Karpas-422 (cell line): ENCODE data around the gene ERH. TPM values are rescaled to one million over a fixed set of nuclear protein-coding genes. Genes with fewer than 3 reads are reported as not detected.
"Not testable (repeated sequence)": the region's sequence is repeated elsewhere in the genome, so short reads cannot be mapped to it uniquely, and the experiment has no call there.

Experiments used
- DNase-seq: peaks from one replicate; pipeline ENCODE4 v3.0.0-alpha.2; 2015
- H2AFZ ChIP-seq: fragments of 200-600 bp; sonication (generic); 2 replicates; pipeline ENCODE4 v1.6.1; 2014; ENCODE audit warnings: antibody characterized with exemption, low read length, mixed read lengths
- H3K27ac ChIP-seq: fragments of 200-600 bp; sonication (generic); 2 replicates; pipeline ENCODE4 v1.5.1; 2014; ENCODE audit warnings: mild to moderate bottlenecking, low read length, moderate library complexity
- H3K27me3 ChIP-seq: fragments of 200-600 bp; sonication (generic); 2 replicates; pipeline ENCODE4 v1.6.1; 2014; ENCODE audit warnings: low read length, mixed read lengths
- H3K36me3 ChIP-seq: fragments of 200-600 bp; sonication (generic); 2 replicates; pipeline ENCODE4 v1.6.1; 2014; ENCODE audit warnings: low read length, mixed read lengths; ENCODE audit not compliant: insufficient read depth
- H3K4me1 ChIP-seq: fragments of 200-600 bp; sonication (generic); 2 replicates; pipeline ENCODE4 v1.6.1; 2014; ENCODE audit warnings: mild to moderate bottlenecking, low read length, mixed read lengths
- H3K4me2 ChIP-seq: fragments of 200-600 bp; sonication (generic); 2 replicates; pipeline ENCODE4 v1.6.1; 2014; ENCODE audit warnings: low read length, low read depth, mild to moderate bottlenecking; ENCODE audit not compliant: poor library complexity, severe bottlenecking
- H3K4me3 ChIP-seq: fragments of 200-600 bp; sonication (generic); 2 replicates; pipeline ENCODE4 v1.5.1; 2014; ENCODE audit warnings: mild to moderate bottlenecking, antibody characterized with exemption, low read length, mixed read lengths
- H3K79me2 ChIP-seq: fragments of 200-600 bp; sonication (generic); 2 replicates; pipeline ENCODE4 v1.6.1; 2014; ENCODE audit warnings: mild to moderate bottlenecking, low read length, mixed read lengths
- H3K9ac ChIP-seq: fragments of 200-600 bp; sonication (generic); 2 replicates; pipeline ENCODE4 v1.6.0; 2014; ENCODE audit warnings: low read length
- H3K9me2 ChIP-seq: fragments of 200-600 bp; sonication (generic), shearing (Covaris generic); replicated peaks from 2 replicates; pipeline ENCODE4 v1.6.0; 2014; ENCODE audit warnings: mild to moderate bottlenecking, low read length, moderate library complexity; ENCODE audit not compliant: insufficient read depth
- H3K9me3 ChIP-seq: fragments of 300-700, 200-600 bp; sonication (generic); 2 replicates; pipeline ENCODE4 v1.6.1; 2014; ENCODE audit warnings: low read length, mixed read lengths
- H4K20me1 ChIP-seq: fragments of 200-600 bp; sonication (generic); 2 replicates; pipeline ENCODE4 v1.6.1; 2014; ENCODE audit warnings: mild to moderate bottlenecking, antibody characterized with exemption, low read length, low read depth; ENCODE audit not compliant: insufficient read depth
- total RNA-seq: library from RNA; depleted of rRNA; stranded (reverse); fragments of >200 nt; shearing (Covaris generic); gene quantifications from 2 replicates; pipeline ENCODE4 v1.2.3, GENCODE V29; 2014; ENCODE audit warnings: low replicate concordance

Gene ERH
- total RNA-seq, 1 experiment from 2014 or later = 296 TPM

- Histone ChIP-seq H3K27ac (no peak overlapping the region), H3K27me3 (no peaks in the 10 kb centered on the region), H3K9me3 (no peaks in the 10 kb centered on the region), H2AFZ (no peak overlapping the region), H4K20me1 (no peaks in the 10 kb centered on the region), H3K36me3 (peaks cover 28% of the 10 kb centered on the region), H3K79me2 (peaks cover 73% of the 10 kb centered on the region), H3K4me3 (no peak overlapping the region), H3K9me2 (no peaks in the 10 kb centered on the region), H3K4me2 (no peak overlapping the region), H3K9ac (no peak overlapping the region), H3K4me1 (peaks cover 3% of the 10 kb centered on the region; the same call in 1 of the 2 replicates)
- no peak for DNase-seq
Observed at GRCh38 chr14:69428289-69428998, 30.3 kb upstream of the ERH start.

- H3K9me2 ChIP-seq = no peaks in the 10 kb centered on the region
- H3K27me3 ChIP-seq = no peaks in the 10 kb centered on the region
- peaks cover 28% of the 10 kb centered on the region for H3K36me3 ChIP-seq
- H4K20me1 ChIP-seq = no peaks in the 10 kb centered on the region
- H3K4me2 ChIP-seq = no peak overlapping the region
- no peak overlapping the region for H2AFZ ChIP-seq
- H3K9me3 ChIP-seq = no peaks in the 10 kb centered on the region
- peaks cover 3% of the 10 kb centered on the region; the same call in 1 of the 2 replicates for H3K4me1 ChIP-seq
- no peak for DNase-seq
- no peak overlapping the region for H3K27ac ChIP-seq
- H3K9ac ChIP-seq = no peak overlapping the region
- peaks cover 71% of the 10 kb centered on the region for H3K79me2 ChIP-seq
- no peak overlapping the region for H3K4me3 ChIP-seq
Observed at GRCh38 chr14:69427596-69427995, 29.5 kb upstream of the ERH start.

- Histone ChIP-seq H4K20me1 (no peaks in the 10 kb centered on the region), H3K9me3 (no peaks in the 10 kb centered on the region), H3K9ac (no peak overlapping the region), H3K36me3 (peaks cover 24% of the 10 kb centered on the region), H3K27me3 (no peaks in the 10 kb centered on the region), H3K4me1 (peaks cover 3% of the 10 kb centered on the region; the same call in 1 of the 2 replicates), H3K4me2 (no peak overlapping the region), H3K27ac (no peak overlapping the region), H3K9me2 (no peaks in the 10 kb centered on the region), H2AFZ (no peak overlapping the region), H3K4me3 (no peak overlapping the region), H3K79me2 (peaks cover 71% of the 10 kb centered on the region)
- no peak for DNase-seq
Observed at GRCh38 chr14:69424149-69424923, 26.2 kb upstream of the ERH start.

- Histone ChIP-seq H3K4me3 (no peak overlapping the region), H2AFZ (no peak overlapping the region), H3K36me3 (peaks cover 24% of the 10 kb centered on the region), H3K9me3 (no peaks in the 10 kb centered on the region), H3K4me1 (peaks cover 3% of the 10 kb centered on the region; the same call in 1 of the 2 replicates), H4K20me1 (no peaks in the 10 kb centered on the region), H3K27ac (no peak overlapping the region), H3K9me2 (no peaks in the 10 kb centered on the region), H3K9ac (no peak overlapping the region), H3K4me2 (no peak overlapping the region), H3K27me3 (no peaks in the 10 kb centered on the region), H3K79me2 (peaks cover 70% of the 10 kb centered on the region)
- no peak for DNase-seq
Observed at GRCh38 chr14:69423279-69423678, 25.2 kb upstream of the ERH start.

GRCh38 chr14:69416087-69416486 is 18.0 kb upstream of the ERH start:
- not testable (repeated sequence) for H3K4me1 ChIP-seq, H3K36me3 ChIP-seq, H3K27me3 ChIP-seq, DNase-seq, H2AFZ ChIP-seq, H4K20me1 ChIP-seq, H3K9me3 ChIP-seq, H3K9me2 ChIP-seq, H3K4me3 ChIP-seq, H3K27ac ChIP-seq, H3K9ac ChIP-seq, H3K4me2 ChIP-seq
- peaks cover 81% of the 10 kb centered on the region for H3K79me2 ChIP-seq

- H3K4me2 ChIP-seq = no peak overlapping the region
- no peak overlapping the region for H3K27ac ChIP-seq
- H3K9ac ChIP-seq = no peak overlapping the region
- no peaks in the 10 kb centered on the region for H3K4me1 ChIP-seq
- H3K9me2 ChIP-seq = no peaks in the 10 kb centered on the region
- no peak overlapping the region for H3K4me3 ChIP-seq
- H4K20me1 ChIP-seq = no peaks in the 10 kb centered on the region
- no peak overlapping the region for H2AFZ ChIP-seq
- peaks cover 5% of the 10 kb centered on the region; the same call in 1 of the 2 replicates for H3K9me3 ChIP-seq
- no peaks in the 10 kb centered on the region for H3K27me3 ChIP-seq
- no peak for DNase-seq
- H3K79me2 ChIP-seq = peaks cover 86% of the 10 kb centered on the region
- H3K36me3 ChIP-seq = no peaks in the 10 kb centered on the region
Observed at GRCh38 chr14:69413483-69413882, 15.4 kb upstream of the ERH start.

- Histone ChIP-seq H3K79me2 (peaks cover 96% of the 10 kb centered on the region), H4K20me1 (no peaks in the 10 kb centered on the region)
Observed at GRCh38 chr14:69408331-69408960, 10.3 kb upstream of the ERH start.

GRCh38 chr14:69405762-69406161 is 7.7 kb upstream of the ERH start:
- Histone ChIP-seq H3K9me2 (no peaks in the 10 kb centered on the region), H4K20me1 (no peaks in the 10 kb centered on the region)

More at GRCh38 chr14:69408331-69408960, 10.3 kb upstream of the ERH start:
- no peak for DNase-seq
- Histone ChIP-seq H3K9ac (no peak overlapping the region), H3K4me1 (no peaks in the 10 kb centered on the region), H3K27me3 (no peaks in the 10 kb centered on the region), H3K9me2 (no peaks in the 10 kb centered on the region), H3K9me3 (no peaks in the 10 kb centered on the region), H3K36me3 (0 out of 2 replicates have a peak, but pooled peaks cover 12% of the 10 kb centered on the region), H3K27ac (no peak overlapping the region), H3K4me3 (no peak overlapping the region), H2AFZ (no peak overlapping the region), H3K4me2 (no peak overlapping the region)

More at GRCh38 chr14:69405762-69406161, 7.7 kb upstream of the ERH start:
- no peak overlapping the region for H3K4me2 ChIP-seq
- no peak overlapping the region for H3K4me3 ChIP-seq
- no peak overlapping the region for H2AFZ ChIP-seq
- H3K79me2 ChIP-seq = peaks cover 100% of the 10 kb centered on the region
- H3K36me3 ChIP-seq = 0 out of 2 replicates have a peak, but pooled peaks cover 12% of the 10 kb centered on the region
- H3K27ac ChIP-seq = no peak overlapping the region
- H3K4me1 ChIP-seq = peaks cover 18% of the 10 kb centered on the region
- no peak for DNase-seq
- H3K9ac ChIP-seq = no peak overlapping the region
- H3K27me3 ChIP-seq = no peaks in the 10 kb centered on the region
- no peaks in the 10 kb centered on the region for H3K9me3 ChIP-seq
